Testis (tissue), 2 donors: Measurements from ENCODE around the gene USP36.

ENCODE experiments used
- CTCF ChIP-seq, 3 experiments: fragments of 450-650 bp in 2 of 3; fragments of 200-600 bp in 1 of 3; sonication (generic) in 1 of 3; IDR thresholded peaks; one replicate each; pipeline ENCODE4 v1.5.1; 2016 to 2019; ENCODE audit warnings: antibody characterized with exemption in 3 of 3, mild to moderate bottlenecking in 2 of 3, moderate library complexity in 1 of 3
- POLR2A ChIP-seq: fragments of 450-650 bp; IDR thresholded peaks from one replicate; pipeline ENCODE4 v1.6.1; 2017; ENCODE audit warnings: antibody characterized with exemption, mild to moderate bottlenecking, moderate library complexity

DNA sequence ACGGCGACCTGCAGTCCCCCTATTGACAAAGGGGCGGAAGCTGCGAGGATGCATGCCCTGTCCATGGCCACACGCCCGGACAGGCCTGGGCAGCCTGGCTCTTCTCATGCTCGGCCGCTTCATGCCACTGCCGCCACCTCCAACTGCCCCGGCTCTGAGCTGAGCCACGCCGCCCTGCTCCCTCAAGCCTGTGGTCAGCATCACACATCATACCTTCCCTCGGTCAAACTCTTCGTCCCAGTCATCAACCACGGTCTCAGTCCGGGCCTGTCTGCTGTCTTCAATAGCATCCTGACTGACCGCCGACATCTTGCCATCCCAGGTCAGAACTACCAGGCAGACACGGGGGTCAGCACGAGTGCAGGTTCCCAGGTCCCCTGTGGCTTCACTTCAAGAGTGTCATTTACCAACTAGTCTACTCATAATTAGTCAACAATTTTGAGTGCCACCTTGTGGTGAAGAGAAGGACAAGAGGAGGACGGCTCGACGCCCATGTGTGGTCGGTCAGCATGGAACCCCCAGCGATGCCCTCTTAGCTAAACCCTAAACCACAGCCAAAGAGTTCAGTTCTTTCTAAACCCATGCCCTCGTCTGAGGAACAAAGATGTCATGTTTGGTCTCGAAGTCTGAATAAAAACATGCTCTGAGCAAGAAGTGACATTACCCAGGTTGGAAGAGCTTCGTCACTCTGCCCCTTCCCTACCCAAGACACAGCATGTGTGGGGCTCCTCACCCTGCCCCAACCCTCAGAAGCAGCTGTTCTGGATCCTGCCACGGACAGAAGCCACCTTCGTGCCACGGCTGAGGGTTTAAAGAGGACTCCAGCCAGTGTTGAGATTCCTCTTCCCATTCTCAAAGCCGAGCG, 41.7 kb downstream of the USP36 start:
- TF ChIP-seq POLR2A (no peak), CTCF (IDR thresholded peaks at IDR 0.05) (peak in 2 of 3 experiments; percentile 18 to 20)
